ENCODE results near the gene GAREM2.

GRCh38 chr2:26197516-26197915 is 24.6 kb downstream of the GAREM2 start:
- TF ChIP-seq CTCF (IDR thresholded peaks at IDR 0.05) (no peak), POLR2AphosphoS5 (IDR thresholded peaks at IDR 0.05; ENCODE audit: insufficient read depth in 1 of 2, low read depth in 1 of 2) (no peak)
